Stimulated activated CD8-positive, alpha-beta memory T cell treated with anti-CD3 and anti-CD28 coated beads, Interleukin-12 subunit alpha, Interleukin-12 subunit beta, amount 100 ng/mL, for 4 hours (primary cell): ENCODE data around the gene AK2.

ENCODE experiments used
- DNase-seq: peaks from one replicate; pipeline ENCODE4 v3.0.0-alpha.2; 2020; ENCODE audit warnings: low read depth

AK2 gene

GRCh38 chr1:32971576-32971975 is 65.1 kb downstream of the AK2 start:
- DNase-seq: no peak

- no peak for DNase-seq
These were observed 65.5 kb downstream of the AK2 start for GRCh38 chr1:32971156-32971555.

DNA sequence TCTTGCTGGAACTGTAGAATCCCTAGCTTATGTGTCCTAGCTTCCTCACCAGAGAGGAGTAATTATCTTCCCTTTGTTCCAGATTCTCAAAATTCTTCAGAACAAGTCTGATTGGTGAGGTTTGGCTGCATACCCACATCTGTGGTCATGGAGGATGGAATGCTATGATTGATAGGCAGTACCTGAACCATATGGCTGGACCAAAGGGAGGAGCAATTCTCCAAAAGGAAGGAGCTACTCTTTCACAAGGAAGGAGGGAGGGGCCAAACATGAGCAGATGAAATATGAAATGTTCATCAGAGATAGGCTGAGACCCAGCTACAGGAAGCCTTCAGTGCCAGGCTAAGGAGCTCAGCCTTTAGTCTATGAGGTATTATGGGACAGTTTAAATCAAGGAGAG is 67.1 kb downstream of the AK2 start:
- DNase-seq: no peak

GRCh38 chr1:32967888-32968568 is 68.7 kb downstream of the AK2 start:
- no peak for DNase-seq

GRCh38 chr1:32966900-32967299 is 69.8 kb downstream of the AK2 start:
- no peak for DNase-seq

GRCh38 chr1:32965251-32965747 is 71.4 kb downstream of the AK2 start:
- no peak for DNase-seq

GRCh38 chr1:32964461-32965250 is 72.0 kb downstream of the AK2 start, which contains the start of gene RNF19B:
RNF19B (minus strand) TSS chr1:32964809; CDS start chr1:32964685, 124 bp downstream.
- peak; percentile 92 for DNase-seq

- peak; percentile 43 for DNase-seq
These were observed 72.8 kb downstream of the AK2 start for GRCh38 chr1:32963746-32964460.

DNA sequence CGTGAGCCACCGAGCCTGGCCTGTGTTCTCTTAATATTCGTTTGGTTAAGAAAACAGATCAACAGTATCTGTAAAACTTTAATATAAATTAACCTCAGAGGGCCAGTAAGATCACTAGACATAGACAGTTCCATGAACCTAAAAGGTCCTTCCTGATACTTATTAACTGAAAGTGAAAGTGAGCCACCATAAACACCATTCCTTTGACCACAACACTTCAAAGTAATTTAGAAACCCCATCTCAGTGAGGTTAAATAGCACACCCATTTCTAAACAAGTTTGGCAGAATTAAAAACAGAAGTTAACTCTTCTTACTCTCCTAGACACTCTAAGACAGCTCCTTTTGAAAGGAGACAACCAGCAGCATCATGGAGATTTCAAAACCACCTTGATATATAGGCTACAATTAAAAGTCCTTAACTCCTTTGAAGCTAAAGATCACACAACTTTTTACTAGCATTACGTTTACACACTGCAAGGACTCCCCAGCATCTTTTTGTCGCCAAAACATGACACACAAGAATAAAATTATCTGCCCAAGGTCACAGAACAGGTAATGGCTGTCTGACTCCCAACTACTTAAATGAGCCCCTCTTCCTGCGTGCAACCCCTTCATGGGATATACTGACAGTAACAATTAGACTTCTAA is 74.3 kb downstream of the AK2 start:
- no peak for DNase-seq

DNA sequence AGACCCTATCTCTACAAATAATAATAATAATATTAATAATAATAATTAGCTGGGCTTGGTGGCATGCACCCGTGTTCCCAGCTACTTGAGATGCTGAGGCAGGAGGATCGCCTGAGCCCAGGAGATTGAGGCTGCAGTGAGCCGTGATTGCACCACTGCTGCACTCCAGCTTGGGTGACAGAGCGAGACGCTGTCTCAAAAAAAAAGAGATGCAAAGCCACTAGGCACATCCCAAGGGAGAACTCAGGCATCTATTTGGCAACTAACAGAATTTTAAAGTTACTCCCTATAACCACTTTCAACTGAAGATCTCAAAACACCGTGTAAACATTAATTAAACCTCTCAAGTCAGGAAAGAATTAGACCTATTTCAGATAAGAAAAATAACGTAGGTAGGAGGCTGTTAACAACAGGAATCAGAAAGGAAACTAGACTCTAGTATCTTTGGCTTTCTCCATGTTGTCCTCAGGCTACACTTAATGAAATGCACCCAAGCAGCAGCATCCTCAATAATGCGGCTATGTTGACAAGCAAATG is 75.8 kb downstream of the AK2 start:
- DNase-seq: no peak

DNA sequence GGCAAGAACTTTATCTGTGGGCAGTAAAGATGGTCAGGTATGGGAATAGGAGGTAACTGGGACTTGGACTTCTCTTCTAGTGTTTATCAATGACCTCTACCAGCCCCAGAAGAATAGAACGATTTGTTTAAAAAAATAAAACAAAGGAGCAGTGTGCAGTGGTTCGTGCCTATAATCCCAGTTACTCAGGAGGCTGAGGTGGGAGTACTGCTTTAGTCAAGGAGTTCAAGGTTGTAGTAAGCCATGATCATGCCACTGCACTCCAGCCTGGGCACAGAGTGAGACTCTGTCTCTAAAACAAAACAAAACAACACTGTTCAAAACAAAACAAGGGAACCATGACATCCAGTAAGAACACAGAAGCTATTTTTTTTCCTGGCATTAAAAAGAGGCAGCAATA is 76.3 kb downstream of the AK2 start:
- DNase-seq: no peak

DNA sequence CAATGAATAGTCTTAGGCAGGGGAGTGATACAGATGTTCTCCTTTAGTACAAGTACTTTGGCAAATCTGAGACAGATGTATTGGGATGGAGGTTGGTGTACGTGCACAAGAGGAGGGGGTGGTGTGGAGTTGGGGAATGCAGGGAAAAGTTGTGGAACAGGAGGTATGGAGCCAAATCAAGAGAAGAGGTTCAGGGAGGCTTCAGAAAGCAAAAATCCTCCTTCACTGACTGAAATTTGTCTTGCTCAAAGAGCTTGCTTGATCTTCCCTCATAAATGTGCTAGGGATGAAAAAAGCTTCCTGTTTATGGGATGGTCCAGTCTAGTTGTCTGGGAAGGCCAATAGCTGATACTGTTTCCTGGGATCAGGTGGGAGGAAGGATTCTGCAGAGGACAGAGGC is 77.9 kb downstream of the AK2 start:
- no peak for DNase-seq
